Measurements from ENCODE around the gene SMIM13. TPM values are rescaled to one million over a fixed set of nuclear protein-coding genes. Genes with fewer than 3 reads are reported as not detected.

The SMIM13 gene
- 1 to 10 TPM; 3.8 to 7.4 (median 6.3) TPM for total RNA-seq

GRCh38 chr6:11093626-11094410, at the start of gene SMIM13:
Gene SMIM13, plus strand, starts transcription at chr6:11093834. Its CDS starts 480 bp downstream, at chr6:11094314.
- Histone ChIP-seq H3K27me3 (no peaks in the 10 kb centered on the region), H3K27ac (peak within 1 kb of the TSS; percentile 97 to 100 (median 99)), H3K4me1 (peaks cover 5 to 30% (median 15%) of the 10 kb centered on the region in 3 donors), H3K36me3 (peaks cover 0 to 5% (median 0%) of the 10 kb centered on the region in 3 donors), H3K4me3 (peak within 1 kb of the TSS; percentile 80 to 100 (median 92)), H3K9me3 (no peaks in the 10 kb centered on the region)
- 0% methylated on average over 5 to 13 of the region's 90 CpGs for WGBS, 2 donors
- DNase-seq = peak; percentile 84
- intact Hi-C loops (cut with DNase I) = no loop called here
- TF ChIP-seq POLR2A (IDR thresholded peaks at IDR 0.05) (peak in 1 of 4 donors; percentile 84), CTCF (IDR thresholded peaks at IDR 0.05) (peak in 5 of 6 experiments; percentile 32 to 77 (median 66))

DNA sequence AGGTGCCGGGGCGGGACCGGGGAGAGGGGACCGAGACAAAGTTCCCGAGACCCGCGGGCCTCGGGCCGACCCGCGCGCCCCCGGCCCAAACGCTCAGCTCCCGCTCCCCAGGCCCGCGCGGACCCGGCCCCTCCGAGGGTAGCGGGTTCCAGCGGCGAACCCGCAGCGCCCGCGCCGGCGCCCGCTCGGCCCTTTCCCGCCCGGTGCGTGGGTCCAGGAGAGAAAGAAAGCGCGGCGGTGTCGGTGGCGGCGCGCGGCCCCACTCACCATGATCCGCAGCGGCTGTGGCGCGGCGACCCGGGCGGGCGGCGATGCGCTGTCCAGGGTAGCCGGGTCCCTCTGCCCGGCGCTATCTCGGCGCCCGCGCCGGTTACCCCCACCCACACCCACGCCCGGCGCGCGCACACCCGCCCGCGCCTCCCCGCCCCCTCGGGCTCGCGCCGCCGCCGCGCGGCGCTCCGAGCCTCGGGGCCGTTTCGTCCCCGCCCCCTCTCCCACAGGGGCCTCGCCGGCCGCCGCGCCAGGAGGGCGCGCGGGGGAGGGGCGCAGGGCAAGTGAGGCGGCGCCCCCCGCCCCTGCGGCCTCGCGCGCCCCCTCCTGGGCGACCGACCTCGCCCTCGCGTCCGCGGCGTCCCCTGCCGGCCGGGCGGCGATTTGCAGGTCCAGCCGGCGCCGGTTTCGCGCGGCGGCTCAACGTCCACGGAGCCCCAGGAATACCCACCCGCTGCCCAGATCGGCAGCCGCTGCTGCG, 49.5 kb upstream of the SMIM13 start, which contains the start of gene ELOVL2:
Gene ELOVL2, minus strand, starts transcription at position 345 of the 751 bp plus-strand sequence. Its CDS starts 75 bp downstream, at position 270.
- Histone ChIP-seq H3K4me3 (peak within 1 kb of the TSS; percentile 31 to 74 (median 45)), H3K9me3 (no peaks in the 10 kb centered on the region), H3K27ac (no peak within 1 kb of the TSS), H3K4me1 (peaks cover 0 to 20% (median 11%) of the 10 kb centered on the region in 3 donors), H3K36me3 (no peaks in the 10 kb centered on the region), H3K27me3 (peaks cover 6 to 86% (median 18%) of the 10 kb centered on the region in 4 donors)
- TF ChIP-seq CTCF (IDR thresholded peaks at IDR 0.05) (peak in 4 of 6 experiments; percentile 16 to 71 (median 27)), POLR2A (IDR thresholded peaks at IDR 0.05) (no peak)
- no peak for DNase-seq
- no CpG with 5 or more reads among the region's 124 CpGs for WGBS, 2 donors
- intact Hi-C loops (cut with DNase I) = no loop called here

GRCh38 chr6:11044712-11045167, 48.9 kb upstream of the SMIM13 start:
- TF ChIP-seq CTCF (IDR thresholded peaks at IDR 0.05) (no peak), POLR2A (IDR thresholded peaks at IDR 0.05) (no peak)
- peak overlapping the region; percentile 31 to 74 (median 45) for H3K4me3 ChIP-seq
- peaks cover 6 to 87% (median 18%) of the 10 kb centered on the region in 4 donors for H3K27me3 ChIP-seq
- intact Hi-C loops (cut with DNase I) = no loop called here
- WGBS, 2 donors = 40 to 85% methylated on average over 2 to 4 of the region's 23 CpGs
- H3K36me3 ChIP-seq = no peaks in the 10 kb centered on the region
- no peak for DNase-seq
- no peaks in the 10 kb centered on the region for H3K9me3 ChIP-seq
- no peak overlapping the region for H3K27ac ChIP-seq
- peaks cover 0 to 20% (median 11%) of the 10 kb centered on the region in 3 donors for H3K4me1 ChIP-seq

DNA sequence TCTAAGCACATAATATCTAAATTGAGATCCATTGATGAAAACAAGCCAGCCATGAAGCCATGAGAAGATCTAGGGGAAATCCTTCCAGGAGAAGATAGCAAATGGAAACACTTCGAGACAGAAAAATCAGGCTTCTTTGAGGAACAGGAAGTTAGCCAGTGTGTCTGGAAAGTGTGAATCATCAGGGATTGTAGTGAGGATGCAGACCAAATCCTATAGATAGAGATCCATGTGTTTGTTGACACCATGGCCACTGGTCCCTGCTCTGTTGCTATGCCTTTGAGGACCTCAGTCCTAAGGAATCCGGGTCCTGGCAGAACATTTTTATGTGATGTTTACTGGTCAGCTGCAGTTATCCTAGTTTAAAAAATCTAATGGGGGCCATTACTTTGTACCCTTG, 42.9 kb upstream of the SMIM13 start:
- no peaks in the 10 kb centered on the region for H3K4me1 ChIP-seq
- H3K9me3 ChIP-seq = no peaks in the 10 kb centered on the region
- TF ChIP-seq CTCF (IDR thresholded peaks at IDR 0.05) = no peak
- no peak for TF ChIP-seq POLR2A (IDR thresholded peaks at IDR 0.05)
- no peak overlapping the region for H3K4me3 ChIP-seq
- WGBS, 2 donors = 37 to 61% methylated on average over 2 of the region's 2 CpGs
- H3K27me3 ChIP-seq = peaks cover 0 to 53% (median 3%) of the 10 kb centered on the region in 4 donors
- no peaks in the 10 kb centered on the region for H3K36me3 ChIP-seq
- no peak for DNase-seq
- H3K27ac ChIP-seq = no peak overlapping the region
- intact Hi-C loops (cut with DNase I) = loop anchor here (10.0 kb wide), 1 partner anchor 576 kb away; no protein-coding TSS in a partner anchor

All from esophagus squamous epithelium (tissue), 5 donors.